ENCODE results near the gene ATP1A4.

ATP1A4 gene

DNA sequence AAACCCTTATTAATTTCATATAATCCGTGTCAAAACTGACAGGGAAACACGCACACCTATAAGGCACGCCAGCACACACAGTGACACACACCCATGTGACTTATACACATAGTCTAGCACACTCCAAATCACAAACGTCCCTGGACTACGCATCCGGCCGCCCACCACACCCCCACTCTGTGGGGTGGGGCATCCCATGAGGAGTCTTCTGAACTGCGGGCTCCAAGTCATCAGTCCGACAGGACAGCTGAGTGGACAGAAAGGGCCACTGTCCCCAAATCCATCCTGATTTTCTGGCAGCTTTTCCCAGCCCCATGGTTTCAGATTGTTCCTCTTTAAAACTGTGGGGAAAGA, 54.6 kb downstream of the ATP1A4 start:
- Histone ChIP-seq H3K36me3 (ENCODE audit: insufficient read depth, low read length) (peaks cover 6% of the 10 kb centered on the region; the same call in 1 of the 2 replicates), H3K4me1 (ENCODE audit: insufficient read depth, low read length) (peaks cover 54% of the 10 kb centered on the region), H3K9me3 (ENCODE audit: control insufficient read depth, insufficient read depth, low read length) (no peaks in the 10 kb centered on the region), H3K9ac (ENCODE audit: low read depth, low read length) (peak overlapping the region; percentile 90)

- Histone ChIP-seq H3K36me3 (ENCODE audit: insufficient read depth, low read length) (peaks cover 9% of the 10 kb centered on the region; the same call in 1 of the 2 replicates), H3K4me1 (ENCODE audit: insufficient read depth, low read length) (peaks cover 58% of the 10 kb centered on the region), H3K9me3 (ENCODE audit: control insufficient read depth, insufficient read depth, low read length) (no peaks in the 10 kb centered on the region), H3K9ac (ENCODE audit: low read depth, low read length) (peak overlapping the region; percentile 90; the same call in 1 of the 2 replicates)
These were observed 55.2 kb downstream of the ATP1A4 start for GRCh38 chr1:160206421-160207117.

DNA sequence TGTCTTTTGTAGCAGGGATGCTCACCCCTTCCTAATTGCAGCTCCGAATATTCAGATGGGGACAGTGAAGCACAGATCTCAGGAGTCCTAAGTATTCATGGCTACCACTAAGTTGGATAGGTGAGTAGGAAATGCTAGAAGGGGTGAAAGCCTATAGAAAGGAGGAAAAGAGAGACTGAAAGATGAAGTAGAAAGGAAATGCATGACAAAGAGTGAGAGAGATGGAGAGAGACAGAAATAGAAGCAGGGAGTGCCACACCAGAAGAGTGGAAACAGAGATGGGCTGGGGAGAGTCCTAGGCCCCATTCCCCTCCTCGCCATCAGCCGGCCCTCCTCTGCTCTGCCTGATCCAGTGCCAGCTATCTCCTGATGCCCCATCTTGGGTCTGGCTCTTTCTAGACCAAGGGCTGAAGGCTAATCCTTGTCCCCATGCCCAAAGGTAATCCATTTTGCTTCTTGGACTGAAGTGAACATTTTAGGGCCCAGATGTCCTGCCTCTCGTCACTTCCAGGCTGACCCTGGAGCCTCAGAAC, 55.8 kb downstream of the ATP1A4 start:
- Histone ChIP-seq H3K9ac (ENCODE audit: low read depth, low read length) (no peak overlapping the region; the same call in 1 of the 2 replicates), H3K36me3 (ENCODE audit: insufficient read depth, low read length) (peaks cover 14% of the 10 kb centered on the region), H3K9me3 (ENCODE audit: control insufficient read depth, insufficient read depth, low read length) (no peaks in the 10 kb centered on the region)

DNA sequence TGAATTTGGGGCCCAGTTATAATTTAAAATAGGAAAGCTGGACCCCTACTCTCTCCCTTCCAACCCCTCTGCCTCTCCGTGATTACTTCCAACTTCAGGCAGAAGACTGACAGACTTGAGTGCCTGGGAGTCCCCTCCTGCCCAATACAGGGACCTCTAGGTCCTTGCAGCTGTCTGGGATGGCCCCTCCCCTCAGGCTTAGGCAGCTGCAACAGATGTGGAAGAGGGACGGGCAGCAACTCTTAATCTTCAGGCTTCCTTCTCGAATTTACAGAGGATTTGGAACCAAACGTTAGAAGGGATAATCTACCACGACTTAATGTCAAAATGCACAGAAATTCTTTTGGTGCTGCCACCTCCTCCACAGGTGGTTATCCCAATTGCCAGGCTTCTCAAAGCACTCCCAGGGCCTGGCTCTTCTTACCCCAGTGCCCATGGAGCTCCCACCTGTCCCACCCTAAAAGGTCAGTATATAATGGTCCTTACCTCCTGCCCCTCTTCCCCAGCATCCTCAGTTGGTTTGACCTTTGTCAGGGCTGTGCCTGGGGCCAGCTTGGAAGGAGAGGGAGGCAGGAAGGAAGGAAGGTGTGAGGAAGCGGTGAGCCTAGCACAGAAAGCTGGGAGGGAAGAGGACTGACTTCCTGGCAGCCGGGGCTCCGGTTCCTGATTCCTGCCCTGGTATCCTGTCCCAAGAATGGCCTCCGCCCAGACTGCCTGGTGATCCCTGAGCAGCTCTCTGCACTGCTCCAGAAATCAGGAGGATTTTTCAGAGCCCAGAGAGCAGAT, 56.6 kb downstream of the ATP1A4 start:
- H3K9ac ChIP-seq (ENCODE audit: low read depth, low read length): no peak overlapping the region
- H3K36me3 ChIP-seq (ENCODE audit: insufficient read depth, low read length): peaks cover 20% of the 10 kb centered on the region
- no peaks in the 10 kb centered on the region for H3K9me3 ChIP-seq (ENCODE audit: control insufficient read depth, insufficient read depth, low read length)
- peaks cover 58% of the 10 kb centered on the region for H3K4me1 ChIP-seq (ENCODE audit: insufficient read depth, low read length)

More for the DNA sequence above, 55.8 kb downstream of the ATP1A4 start:
- H3K4me1 ChIP-seq (ENCODE audit: insufficient read depth, low read length): peaks cover 58% of the 10 kb centered on the region

DNA sequence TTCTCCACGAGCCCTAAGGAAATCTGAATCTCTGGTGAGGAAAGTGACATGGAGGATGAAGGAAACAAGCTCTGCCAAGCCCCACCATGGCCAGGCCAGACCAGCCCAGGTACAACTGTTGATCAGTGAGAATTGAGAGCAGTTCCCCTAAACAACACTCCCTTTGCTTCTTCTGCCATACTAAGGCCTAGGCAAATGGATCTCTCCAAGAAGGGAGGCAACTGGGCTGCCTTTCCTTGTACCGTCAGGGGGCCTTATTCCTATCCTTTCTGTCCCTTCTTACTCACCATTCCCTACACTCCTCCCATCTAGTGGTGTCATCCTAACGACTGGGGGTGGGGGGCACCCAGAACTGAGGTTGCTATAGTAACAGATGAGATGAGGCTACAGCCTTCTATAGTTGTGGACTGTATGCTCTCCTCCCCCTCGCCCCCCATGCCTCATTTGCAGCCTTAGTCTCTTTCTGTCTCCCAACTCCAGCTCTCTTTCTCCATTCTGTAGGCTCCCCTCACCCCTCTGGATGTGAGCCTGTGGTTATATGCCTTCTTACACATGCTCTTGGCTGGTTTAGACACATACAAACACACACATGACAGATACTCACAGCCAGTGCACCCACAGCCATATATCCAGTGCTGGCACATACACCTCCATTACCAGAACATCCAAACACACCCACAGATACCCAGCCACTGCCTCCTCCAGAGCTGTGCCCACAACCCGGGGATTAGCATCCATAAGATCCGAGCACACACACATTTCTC, 57.3 kb downstream of the ATP1A4 start:
- Histone ChIP-seq H3K9me3 (ENCODE audit: control insufficient read depth, insufficient read depth, low read length) (no peaks in the 10 kb centered on the region), H3K4me1 (ENCODE audit: insufficient read depth, low read length) (peaks cover 58% of the 10 kb centered on the region), H3K9ac (ENCODE audit: low read depth, low read length) (no peak overlapping the region), H3K36me3 (ENCODE audit: insufficient read depth, low read length) (peaks cover 25% of the 10 kb centered on the region)

DNA sequence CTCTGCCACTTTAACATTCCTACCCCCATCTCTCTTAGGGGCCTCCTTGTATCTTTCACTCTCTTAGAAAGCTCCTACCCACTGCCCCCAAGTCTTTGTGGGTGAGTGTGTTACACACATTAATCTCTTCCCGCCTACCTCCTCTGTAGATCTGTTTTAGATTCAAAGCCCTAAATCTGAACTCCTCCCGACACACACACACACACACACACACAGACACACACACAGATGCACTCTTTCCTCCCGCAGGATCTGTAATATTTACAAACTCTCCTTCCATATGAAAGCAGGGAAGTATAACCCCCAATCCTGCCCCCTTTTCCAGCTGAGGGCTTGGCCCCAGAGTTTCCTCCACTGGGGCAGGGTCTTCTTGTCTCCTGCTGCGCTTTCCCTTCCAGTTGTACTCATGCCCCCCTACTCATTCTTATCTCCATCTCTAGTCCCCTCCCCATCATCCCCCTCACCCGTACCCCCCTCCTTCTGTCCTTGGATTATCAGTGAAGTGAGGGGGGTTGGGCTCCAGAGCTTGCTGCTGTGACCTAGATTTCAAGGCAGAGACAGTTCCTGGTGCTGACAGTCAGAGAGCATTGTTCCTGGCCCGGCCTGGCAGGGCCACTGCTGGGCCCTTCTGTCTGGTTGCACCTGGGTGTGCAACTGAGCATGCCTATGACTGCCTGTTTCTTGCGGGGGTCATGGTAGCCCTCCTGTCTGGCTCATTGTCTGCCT, 58.1 kb downstream of the ATP1A4 start:
- Histone ChIP-seq H3K4me1 (ENCODE audit: insufficient read depth, low read length) (peaks cover 52% of the 10 kb centered on the region), H3K36me3 (ENCODE audit: insufficient read depth, low read length) (peaks cover 31% of the 10 kb centered on the region), H3K9ac (ENCODE audit: low read depth, low read length) (no peak overlapping the region), H3K9me3 (ENCODE audit: control insufficient read depth, insufficient read depth, low read length) (no peaks in the 10 kb centered on the region)

DNA sequence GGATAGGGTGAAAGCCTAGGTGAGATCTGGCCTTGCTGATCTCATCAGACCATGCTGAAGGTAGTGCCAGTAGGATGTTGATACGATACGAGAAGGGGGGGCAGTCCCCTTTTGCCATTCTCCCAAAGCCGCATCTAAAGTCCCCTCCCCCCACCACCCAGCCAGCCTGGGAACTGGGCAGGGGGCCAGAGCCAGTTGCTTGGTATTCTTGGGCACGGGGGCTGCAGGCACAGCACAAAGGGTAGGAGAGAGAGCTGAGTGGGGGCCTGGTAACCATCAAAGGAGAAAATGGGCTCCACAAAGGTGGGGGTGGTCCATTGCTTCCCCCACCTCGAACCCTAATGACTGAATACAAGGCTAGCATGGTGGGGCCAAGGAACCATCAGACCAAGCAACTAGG, 59.2 kb downstream of the ATP1A4 start:
- Histone ChIP-seq H3K9ac (ENCODE audit: low read depth, low read length) (no peak overlapping the region), H3K9me3 (ENCODE audit: control insufficient read depth, insufficient read depth, low read length) (no peaks in the 10 kb centered on the region), H3K4me1 (ENCODE audit: insufficient read depth, low read length) (peaks cover 46% of the 10 kb centered on the region), H3K36me3 (ENCODE audit: insufficient read depth, low read length) (peaks cover 37% of the 10 kb centered on the region)

- peaks cover 39% of the 10 kb centered on the region for H3K36me3 ChIP-seq (ENCODE audit: insufficient read depth, low read length)
- no peaks in the 10 kb centered on the region for H3K9me3 ChIP-seq (ENCODE audit: control insufficient read depth, insufficient read depth, low read length)
- no peak overlapping the region for H3K9ac ChIP-seq (ENCODE audit: low read depth, low read length)
- peaks cover 46% of the 10 kb centered on the region for H3K4me1 ChIP-seq (ENCODE audit: insufficient read depth, low read length)
These were observed 59.8 kb downstream of the ATP1A4 start for GRCh38 chr1:160211046-160211790.

- H3K36me3 ChIP-seq (ENCODE audit: insufficient read depth, low read length): peaks cover 47% of the 10 kb centered on the region
- no peak overlapping the region for H3K9ac ChIP-seq (ENCODE audit: low read depth, low read length)
These were observed 63.2 kb downstream of the ATP1A4 start for GRCh38 chr1:160214481-160215140.

GRCh38 chr1:160216301-160216700, 64.9 kb downstream of the ATP1A4 start:
- Histone ChIP-seq H3K36me3 (ENCODE audit: insufficient read depth, low read length) (peaks cover 46% of the 10 kb centered on the region), H3K4me1 (ENCODE audit: insufficient read depth, low read length) (peaks cover 14% of the 10 kb centered on the region), H3K9me3 (ENCODE audit: control insufficient read depth, insufficient read depth, low read length) (no peaks in the 10 kb centered on the region), H3K9ac (ENCODE audit: low read depth, low read length) (no peak overlapping the region)

More at GRCh38 chr1:160214481-160215140, 63.2 kb downstream of the ATP1A4 start:
- no peaks in the 10 kb centered on the region for H3K9me3 ChIP-seq (ENCODE audit: control insufficient read depth, insufficient read depth, low read length)
- H3K4me1 ChIP-seq (ENCODE audit: insufficient read depth, low read length): peaks cover 19% of the 10 kb centered on the region

DNA sequence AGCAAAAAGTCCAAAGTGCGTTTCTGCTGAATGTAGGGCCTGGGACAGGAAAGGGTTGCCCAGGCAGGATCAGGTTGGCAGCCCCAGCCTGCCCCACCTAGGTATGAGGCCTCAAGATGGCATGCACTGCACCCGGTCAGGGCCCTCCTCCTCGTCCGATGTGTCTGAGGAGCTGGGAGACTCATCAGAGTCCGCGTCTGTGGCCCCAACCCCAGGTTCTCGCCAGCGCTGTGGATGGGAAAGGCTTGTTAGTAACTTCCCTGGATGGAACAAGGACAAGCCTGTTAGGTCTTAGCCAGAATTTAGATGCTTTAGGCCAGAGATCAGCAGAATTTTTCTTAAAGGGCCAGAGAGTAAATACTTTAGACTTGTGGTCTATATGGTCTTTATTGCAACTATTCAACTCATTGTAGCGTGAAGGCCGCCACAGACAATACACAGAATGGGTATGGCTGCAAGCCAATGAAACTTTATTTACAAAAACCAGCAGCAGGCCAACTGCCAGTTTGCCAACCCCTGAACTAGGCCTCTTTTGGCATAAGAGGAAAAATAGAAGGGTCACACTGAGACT, 66.2 kb downstream of the ATP1A4 start:
- H3K9me3 ChIP-seq (ENCODE audit: control insufficient read depth, insufficient read depth, low read length): no peaks in the 10 kb centered on the region
- H3K36me3 ChIP-seq (ENCODE audit: insufficient read depth, low read length): peaks cover 41% of the 10 kb centered on the region
- peaks cover 12% of the 10 kb centered on the region for H3K4me1 ChIP-seq (ENCODE audit: insufficient read depth, low read length)
- H3K9ac ChIP-seq (ENCODE audit: low read depth, low read length): no peak overlapping the region

- Histone ChIP-seq H3K9ac (ENCODE audit: low read depth, low read length) (no peak overlapping the region), H3K4me1 (ENCODE audit: insufficient read depth, low read length) (peaks cover 12% of the 10 kb centered on the region), H3K9me3 (ENCODE audit: control insufficient read depth, insufficient read depth, low read length) (no peaks in the 10 kb centered on the region), H3K36me3 (ENCODE audit: insufficient read depth, low read length) (peaks cover 32% of the 10 kb centered on the region)
These were observed 67.9 kb downstream of the ATP1A4 start for GRCh38 chr1:160219062-160219929.

Data from ES-I3 (cell line).